Liver (tissue), 9 donors: ENCODE results near the gene ETV6. TPM values are rescaled to one million over a fixed set of nuclear protein-coding genes. Genes with fewer than 3 reads are reported as not detected.

Source experiments
- DNase-seq: peaks from one replicate; pipeline ENCODE4 v3.0.0-alpha.2; 2017; ENCODE audit warnings: low spot score
- H3K27ac ChIP-seq, 2 donors: one replicate each; pipeline ENCODE4 v1.7.0; 2013; ENCODE audit warnings: inconsistent platforms in 2 of 2, low read length in 2 of 2, control low read depth in 1 of 2, low read depth in 1 of 2, mild to moderate bottlenecking in 1 of 2
- H3K27me3 ChIP-seq, 4 donors: one replicate each; pipeline versions ENCODE4 v1.6.1 to v1.7.0; 2013; ENCODE audit warnings: low read length in 3 of 4, inconsistent platforms in 1 of 4, mild to moderate bottlenecking in 1 of 4, moderate library complexity in 1 of 4; ENCODE audit not compliant: control insufficient read depth in 4 of 4, insufficient read depth in 4 of 4
- H3K36me3 ChIP-seq, 4 donors: one replicate each; pipeline versions ENCODE4 v1.6.1 to v1.7.0; 2013; ENCODE audit warnings: low read length in 3 of 4, mild to moderate bottlenecking in 3 of 4, low read depth in 1 of 4, moderate library complexity in 1 of 4; ENCODE audit not compliant: control insufficient read depth in 4 of 4, insufficient read depth in 3 of 4
- H3K4me1 ChIP-seq, 4 donors: one replicate each; pipeline versions ENCODE4 v1.6.1 to v1.7.0; 2013; ENCODE audit warnings: low read length in 3 of 4, mild to moderate bottlenecking in 3 of 4, moderate library complexity in 1 of 4; ENCODE audit not compliant: control insufficient read depth in 4 of 4, insufficient read depth in 4 of 4
- H3K4me3 ChIP-seq, 3 donors: one replicate each; pipeline versions ENCODE4 v1.6.1 to v1.7.0; 2013; ENCODE audit warnings: low read length in 3 of 3, control low read depth in 1 of 3, low read depth in 1 of 3, mild to moderate bottlenecking in 1 of 3
- H3K9ac ChIP-seq, 2 donors: one replicate each; pipeline ENCODE4 v1.7.0; 2013; ENCODE audit warnings: low read length in 2 of 2, mild to moderate bottlenecking in 2 of 2, moderate library complexity in 2 of 2, control low read depth in 1 of 2, low read depth in 1 of 2
- H3K9me3 ChIP-seq, 4 donors: one replicate each; pipeline versions ENCODE4 v1.6.1 to v1.7.0; 2013; ENCODE audit warnings: low read length in 3 of 4; ENCODE audit not compliant: control insufficient read depth in 4 of 4
- ATF3 ChIP-seq: IDR thresholded peaks from 2 replicates; pipeline ENCODE4 v1.6.1; 2016; ENCODE audit warnings: antibody characterized with exemption
- CTCF ChIP-seq: fragments of 150-350 bp; IDR thresholded peaks from 2 replicates; pipeline ENCODE4 v1.5.1; 2017; ENCODE audit warnings: improper control_type of control experiment, low read depth, low read length; ENCODE audit not compliant: missing input control
- EGR1 ChIP-seq, 2 donors: IDR thresholded peaks; 2 replicates each; pipeline ENCODE4 v1.6.1; 2016 to 2018; ENCODE audit warnings: antibody characterized with exemption in 2 of 2, low read depth in 2 of 2
- FOXA1 ChIP-seq: IDR thresholded peaks from 2 replicates; pipeline ENCODE4 v1.6.1; 2016; ENCODE audit warnings: antibody characterized with exemption
- FOXA2 ChIP-seq: IDR thresholded peaks from 2 replicates; pipeline ENCODE4 v1.6.1; 2016; ENCODE audit warnings: antibody characterized with exemption
- GABPA ChIP-seq, 2 donors: IDR thresholded peaks in 1 of 2; conservative IDR thresholded peaks in 1 of 2; 2 replicates each; pipeline ENCODE4 v1.6.1; 2016; ENCODE audit warnings: antibody characterized with exemption in 2 of 2, mild to moderate bottlenecking in 1 of 2, moderate library complexity in 1 of 2
- HNF4A ChIP-seq, 2 donors: conservative IDR thresholded peaks; 2 replicates each; pipeline ENCODE4 v1.6.1; 2016; ENCODE audit warnings: antibody characterized with exemption in 2 of 2, mild to moderate bottlenecking in 2 of 2
- HNF4G ChIP-seq: IDR thresholded peaks from 2 replicates; pipeline ENCODE4 v1.6.1; 2016; ENCODE audit warnings: antibody characterized with exemption
- JUND ChIP-seq, 2 donors: IDR thresholded peaks; 2 replicates each; pipeline ENCODE4 v1.6.1; 2016; ENCODE audit warnings: antibody characterized with exemption in 2 of 2
- MAX ChIP-seq: IDR thresholded peaks from 2 replicates; pipeline ENCODE4 v1.6.1; 2016; ENCODE audit warnings: antibody characterized with exemption
- NR2F2 ChIP-seq: IDR thresholded peaks from 2 replicates; pipeline ENCODE4 v1.6.1; 2016; ENCODE audit warnings: antibody characterized with exemption
- RAD21 ChIP-seq, 2 donors: IDR thresholded peaks; 2 replicates each; pipeline ENCODE4 v1.6.1; 2016; ENCODE audit warnings: antibody characterized with exemption in 2 of 2, mild to moderate bottlenecking in 2 of 2
- REST ChIP-seq: IDR thresholded peaks from 2 replicates; pipeline ENCODE4 v1.6.1; 2016; ENCODE audit warnings: antibody characterized with exemption, mild to moderate bottlenecking
- RXRA ChIP-seq, 2 donors: IDR thresholded peaks; 2 replicates each; pipeline ENCODE4 v1.6.1; 2017 to 2018; ENCODE audit warnings: antibody characterized with exemption in 2 of 2, mild to moderate bottlenecking in 1 of 2
- SP1 ChIP-seq: IDR thresholded peaks from 2 replicates; pipeline ENCODE4 v1.6.1; 2018; ENCODE audit warnings: antibody characterized with exemption, mild to moderate bottlenecking
- TAF1 ChIP-seq: conservative IDR thresholded peaks from 2 replicates; pipeline ENCODE4 v1.6.1; 2016; ENCODE audit warnings: antibody characterized with exemption, mild to moderate bottlenecking
- YY1 ChIP-seq: IDR thresholded peaks from 2 replicates; pipeline ENCODE4 v1.6.1; 2016; ENCODE audit warnings: antibody characterized with exemption, mild to moderate bottlenecking
- ZBTB33 ChIP-seq: IDR thresholded peaks from 2 replicates; pipeline ENCODE4 v1.6.1; 2016; ENCODE audit warnings: antibody characterized with exemption
- WGBS: extraction: QIAGEN DNeasy Blood & Tissue Kit; methylation state at CpG from one replicate; pipeline ENCODE4 v1.1.7; 2013; 5-methylcytosine and 5-hydroxymethylcytosine counted together
- polyA plus RNA-seq, 2 donors: library from polyadenylated mRNA; stranded (reverse) in 1 of 2; unstranded in 1 of 2; fragments of 200-250 nt in 1 of 2; fragments of >200 nt in 1 of 2; fragmentation: Nextera tagmentation in 1 of 2; extraction: Ambion mirVana in 1 of 2; gene quantifications; one replicate each; pipeline versions ENCODE4 v1.2.1 to v1.2.3, GENCODE V29; 2013 to 2015
- total RNA-seq, 2 donors: library from RNA; depleted of rRNA; stranded (reverse); fragments of >200 nt; gene quantifications; one replicate each; pipeline ENCODE4 v1.2.3, GENCODE V29; 2014
- donor health status: healthy.
- donor health status: healthy.
- donor health status: healthy.
- donor health status: healthy.
- donor health status: healthy.

ETV6 gene
- total and polyA plus RNA-seq, 4 donors: 2.0 to 6.2 (median 3.5) TPM

- Histone ChIP-seq H3K9ac (no peak overlapping the region), H3K9me3 (no peaks in the 10 kb centered on the region), H3K27ac (peak overlapping the region; percentile 50 to 54), H3K36me3 (peaks cover 5 to 21% (median 11%) of the 10 kb centered on the region in 4 donors), H3K27me3 (no peaks in the 10 kb centered on the region), H3K4me3 (no peak overlapping the region), H3K4me1 (no peaks in the 10 kb centered on the region)
- TF ChIP-seq CTCF (no peak), FOXA2 (no peak), FOXA1 (no peak), RXRA (IDR thresholded peaks at IDR 0.05) (no peak), TAF1 (no peak), SP1 (no peak), RAD21 (IDR thresholded peaks at IDR 0.05) (no peak), YY1 (no peak), JUND (IDR thresholded peaks at IDR 0.05) (no peak), ATF3 (no peak), HNF4A (conservative IDR thresholded peaks at IDR 0.05) (no peak), REST (no peak)
- no peak for DNase-seq
- WGBS: 85% methylated on average over 4 of the region's 4 CpGs
These were observed 108.6 kb downstream of the ETV6 start for GRCh38 chr12:11758087-11758486.

- no peak overlapping the region for H3K9ac ChIP-seq
- no peak for DNase-seq
- TF ChIP-seq GABPA (IDR thresholded peaks at IDR 0.05 in 1 of 2, conservative IDR thresholded peaks at IDR 0.05 in 1 of 2) (no peak), JUND (IDR thresholded peaks at IDR 0.05) (no peak), RAD21 (IDR thresholded peaks at IDR 0.05) (peak; percentile 25 to 31), ZBTB33 (no peak), ATF3 (no peak), HNF4A (conservative IDR thresholded peaks at IDR 0.05) (no peak), MAX (peak; percentile 79), TAF1 (no peak), CTCF (no peak), NR2F2 (peak; percentile 55), FOXA1 (no peak), FOXA2 (no peak), SP1 (peak; percentile 39), RXRA (IDR thresholded peaks at IDR 0.05) (peak; percentile 11 to 53), EGR1 (IDR thresholded peaks at IDR 0.05; ENCODE audit: low read depth in 2 of 2) (no peak), HNF4G (no peak)
These were observed 109.3 kb downstream of the ETV6 start for GRCh38 chr12:11758510-11759493.

More at GRCh38 chr12:11758510-11759493, 109.3 kb downstream of the ETV6 start:
- no peaks in the 10 kb centered on the region for H3K9me3 ChIP-seq
- WGBS: 75% methylated on average over 14 of the region's 14 CpGs
- no peak overlapping the region for H3K4me3 ChIP-seq
- no peaks in the 10 kb centered on the region for H3K27me3 ChIP-seq
- H3K27ac ChIP-seq: peak overlapping the region; percentile 50 to 54
- peaks cover 4 to 14% (median 7%) of the 10 kb centered on the region in 4 donors for H3K36me3 ChIP-seq
- H3K4me1 ChIP-seq: no peaks in the 10 kb centered on the region
